Measurements from ENCODE around the gene FAM3C.
"Not testable (repeated sequence)": the region's sequence is repeated elsewhere in the genome, so short reads cannot be mapped to it uniquely, and the experiment has no call there.

FAM3C gene

GRCh38 chr7:121329191-121330052 is 66.7 kb downstream of the FAM3C start:
- DNase-seq: no peak

GRCh38 chr7:121328508-121329190 is 67.5 kb downstream of the FAM3C start, which contains the start of gene WNT16:
TSS of gene WNT16 (plus strand) at chr7:121329000. CDS start at chr7:121329293, 293 bp downstream.
- DNase-seq: no peak

- no peak for DNase-seq
Measured at GRCh38 chr7:121327671-121328070, 68.4 kb downstream of the FAM3C start.

- no peak for DNase-seq
Measured at GRCh38 chr7:121323515-121324302, 72.4 kb downstream of the FAM3C start.

- DNase-seq: no peak
Measured at GRCh38 chr7:121322460-121322859, 73.6 kb downstream of the FAM3C start.

GRCh38 chr7:121315170-121315569 is 80.9 kb downstream of the FAM3C start:
- DNase-seq: not testable (repeated sequence)

GRCh38 chr7:121313793-121314676 is 82.1 kb downstream of the FAM3C start:
- DNase-seq: no peak

- DNase-seq: no peak
Measured at GRCh38 chr7:121313220-121313792, 82.8 kb downstream of the FAM3C start.

GRCh38 chr7:121307021-121307574 is 89.0 kb downstream of the FAM3C start:
- DNase-seq: no peak

- DNase-seq: no peak
Measured at GRCh38 chr7:121306565-121306964, 89.5 kb downstream of the FAM3C start.

GRCh38 chr7:121305109-121305508 is 91.0 kb downstream of the FAM3C start:
- DNase-seq: no peak

GRCh38 chr7:121304102-121304658 is 91.9 kb downstream of the FAM3C start:
- no peak for DNase-seq

- no peak for DNase-seq
Measured at GRCh38 chr7:121303422-121304101, 92.5 kb downstream of the FAM3C start.

- no peak for DNase-seq
Measured at GRCh38 chr7:121302214-121302745, 93.8 kb downstream of the FAM3C start.

GRCh38 chr7:121301446-121302213 is 94.5 kb downstream of the FAM3C start:
- DNase-seq: no peak

GRCh38 chr7:121300685-121301420 is 95.3 kb downstream of the FAM3C start:
- no peak for DNase-seq

All from NK-92 treated with Interleukin-12 subunit alpha and Interleukin-12 subunit beta, amount 100 ng/mL, for 24 hours (cell line).